Smooth muscle cell of the brain vasculature (primary cell): ENCODE results near the gene ITIH4.

ENCODE experiments used
- DNase-seq: peaks from one replicate; pipeline ENCODE4 v3.0.0-alpha.2; 2012; ENCODE audit warnings: low read depth, low spot score

Gene ITIH4

GRCh38 chr3:52769786-52770455 lies 60.6 kb downstream of the ITIH4 start:
- DNase-seq = no peak

GRCh38 chr3:52763466-52763865 lies 67.0 kb downstream of the ITIH4 start:
- DNase-seq = no peak
